GM12878 (cell line): ENCODE data around the gene FBLN5. TPM values are rescaled to one million over a fixed set of nuclear protein-coding genes. Genes with fewer than 3 reads are reported as not detected.

Experiments used
- ATAC-seq: fragments of 200-7000 bp; cut with Tn5 transposase; 3 replicates; pipeline ENCODE4 v1.9.1; 2020; ENCODE audit warnings: mild to moderate bottlenecking, moderate library complexity
- BruUV-seq: library from RNA; stranded (reverse); fragments of 400-500 nt; replicated peaks from 2 replicates; lab custom pipeline; 2021; lab: Mats Ljungman, UMichigan
- CTCF ChIA-PET: fragments of 300-600 bp; sonication (Branson Sonifier 250); formaldehyde crosslinking; extraction: SDS; loops from one replicate; lab custom pipeline; 2021; ENCODE audit warnings: inconsistent platforms; lab: Yijun Ruan, JAX
- POLR2A ChIA-PET: fragments of 350-600 bp; formaldehyde crosslinking; extraction: SDS; loops from one replicate; lab custom pipeline; 2021; ENCODE audit warnings: inconsistent platforms; lab: Charles Lee
- RAD21 ChIA-PET: fragments of 300-600 bp; sonication (Branson Sonifier 250); formaldehyde crosslinking; loops from one replicate; lab custom pipeline; 2023; ENCODE audit warnings: antibody characterized with exemption; ENCODE audit not compliant: unreplicated experiment; lab: Charles Lee
- SMC1A ChIA-PET: fragments of 300-600 bp; sonication (Branson Sonifier 250); formaldehyde crosslinking; loops from one replicate; lab custom pipeline; 2023; ENCODE audit not compliant: unreplicated experiment, uncharacterized antibody; lab: Charles Lee
- DNase-seq: peaks from one replicate; pipeline ENCODE4 v3.0.0-alpha.2; 2011; ENCODE audit warnings: low read depth, low spot score
- FAIRE-seq: peaks from 3 replicates; lab custom pipeline; 2011; peaks lifted over from hg19 to GRCh38; lab: Jason Lieb, UNC
- H2AFZ ChIP-seq: 2 replicates; pipeline ENCODE4 v1.6.0; 2011; ENCODE audit warnings: low read depth, low read length, control low read depth; ENCODE audit not compliant: control insufficient read depth
- H3K27ac ChIP-seq: 2 replicates; pipeline ENCODE4 v1.5.1; 2011; ENCODE audit warnings: control low read depth; ENCODE audit not compliant: control insufficient read depth, insufficient read depth
- H3K27me3 ChIP-seq, 2 experiments: replicated peaks in 1 of 2; 2 replicates each; pipeline versions ENCODE4 v1.6.0 to v1.6.1; 2011; ENCODE audit warnings: low read length in 1 of 2; ENCODE audit not compliant: control insufficient read depth in 2 of 2, insufficient read depth in 2 of 2
- H3K36me3 ChIP-seq, 2 experiments: 2 replicates each; pipeline ENCODE4 v1.5.1; 2011; ENCODE audit warnings: low read length in 1 of 2; ENCODE audit not compliant: control insufficient read depth in 2 of 2, insufficient read depth in 2 of 2
- H3K4me1 ChIP-seq: 2 replicates; pipeline ENCODE4 v1.6.1; 2011; ENCODE audit warnings: mild to moderate bottlenecking, low read length, moderate library complexity, mixed read lengths; ENCODE audit not compliant: control insufficient read depth, insufficient read depth
- H3K4me2 ChIP-seq: 2 replicates; pipeline ENCODE4 v1.6.0; 2011; ENCODE audit warnings: control low read depth; ENCODE audit not compliant: control insufficient read depth, insufficient read depth
- H3K4me3 ChIP-seq: fragments of 200-600 bp; sonication (generic); 2 replicates; pipeline ENCODE4 v1.5.1; 2016
- H3K79me2 ChIP-seq: 2 replicates; pipeline ENCODE4 v1.6.0; 2011; ENCODE audit warnings: low read length; ENCODE audit not compliant: control insufficient read depth, insufficient read depth
- H3K9ac ChIP-seq: 2 replicates; pipeline ENCODE4 v1.8.0; 2011; ENCODE audit warnings: low read length, control low read depth, mixed read lengths; ENCODE audit not compliant: control insufficient read depth, insufficient read depth
- H3K9me3 ChIP-seq: replicated peaks from 3 replicates; pipeline ENCODE4 v1.5.1; 2011; ENCODE audit warnings: mild to moderate bottlenecking, low read length; ENCODE audit not compliant: control insufficient read depth, insufficient read depth
- H4K20me1 ChIP-seq: 2 replicates; pipeline ENCODE4 v1.6.0; 2011; ENCODE audit not compliant: control insufficient read depth, insufficient read depth
- BCL11A ChIP-seq: IDR thresholded peaks from 2 replicates; pipeline ENCODE4 v1.6.1; 2011; ENCODE audit warnings: low read depth, low read length
- DPF2 ChIP-seq: fragments of 450-650 bp; IDR thresholded peaks from 2 replicates; pipeline ENCODE4 v1.6.1; 2017; ENCODE audit warnings: mild to moderate bottlenecking
- JUNB ChIP-seq: IDR thresholded peaks from 2 replicates; pipeline ENCODE4 v1.6.1; 2016; ENCODE audit warnings: antibody characterized with exemption, mild to moderate bottlenecking
- PML ChIP-seq: IDR thresholded peaks from 2 replicates; pipeline ENCODE4 v1.6.1; 2012; ENCODE audit warnings: low read length, inconsistent platforms
- REST ChIP-seq: IDR thresholded peaks from 2 replicates; pipeline ENCODE4 v1.6.1; 2012; ENCODE audit warnings: mild to moderate bottlenecking, low read depth, low read length
- ZBTB40 ChIP-seq: fragments of 450-650 bp; IDR thresholded peaks from 2 replicates; pipeline ENCODE4 v1.6.1; 2016; ENCODE audit warnings: mild to moderate bottlenecking, moderate library complexity, borderline replicate concordance
- ZNF622 ChIP-seq: fragments of 450-650 bp; IDR thresholded peaks from 2 replicates; pipeline ENCODE4 v1.6.1; 2017; ENCODE audit warnings: mild to moderate bottlenecking, inconsistent platforms
- in situ Hi-C: fragments of 300-500 bp; cut with MboI; formaldehyde crosslinking; loops from 9 replicates; pipeline ENCODE4 v1.14.3; 2018; ENCODE audit warnings: mixed read lengths
- intact Hi-C: fragments of 100-400 bp; cut with micrococcal nuclease; formaldehyde crosslinking; loops from one replicate; pipeline ENCODE4 v1.14.2; 2022; ENCODE audit not compliant: unreplicated experiment
- polyA plus RNA-seq, 11 experiments: library from polyadenylated mRNA; depleted of rRNA in 4 of 11; unstranded in 6 of 11; stranded (reverse) in 5 of 11; fragments of >200 nt; fragmentation: Nextera tagmentation in 4 of 11; fragmentation: Illumina TruSeq in 1 of 11; extraction: Ambion mirVana in 4 of 11; extraction: Trizol in 1 of 11; gene quantifications; 1 replicate in 1 of 11; 2 replicates in 10 of 11; pipeline versions ENCODE4 v1.2.1 to v1.2.3, GENCODE V29; 2011 to 2016; ENCODE audit warnings: inconsistent platforms in 2 of 11, missing spikeins in 2 of 11, low read depth in 1 of 11
- total RNA-seq, 4 experiments: library from RNA; depleted of rRNA in 3 of 4; stranded (reverse); fragments of >200 nt in 3 of 4; fragmentation: Illumina TruSeq in 1 of 4; extraction: Trizol in 1 of 4; gene quantifications; 2 replicates each; pipeline versions ENCODE4 v1.2.1 to v1.2.3, GENCODE V29; 2013 to 2021

The FBLN5 gene
- total and polyA plus RNA-seq, 10 of the 15 experiments (the other 5 are each of a cell fraction or from before 2014, with no cell fraction given), result 0.03 to 0.64 (median 0.24) TPM

- TF ChIP-seq JUNB (no peak), BCL11A (no peak), ZBTB40 (no peak), REST (no peak), PML (no peak), DPF2 (no peak), ZNF622 (no peak)
- FAIRE-seq (no peak), DNase-seq (no peak), ATAC-seq (no peak)
- no peak overlapping the region for H3K9ac ChIP-seq
- in situ Hi-C loops, result no loop called here
- ChIA-PET SMC1A (interaction anchor here (0.8 to 2.2 kb wide), 5 partner anchors 10 to 222 kb away, joined by 3 to 9 read pairs (median 4); no protein-coding TSS in a partner anchor), RAD21 (interaction anchor here (0.9 kb wide), 1 partner anchor 21 kb away, joined by 3 read pairs; no protein-coding TSS in a partner anchor), POLR2A (no interaction called here), CTCF (interaction anchor here (0.6 to 2.0 kb wide), 4 partner anchors 10 to 336 kb away, joined by 3 to 6 read pairs (median 4); no protein-coding TSS in a partner anchor)
- no peak overlapping the region for H3K4me2 ChIP-seq
- H3K27ac ChIP-seq, result no peak overlapping the region
- intact Hi-C loops, result no loop called here
- no peaks in the 10 kb centered on the region for H4K20me1 ChIP-seq
- H3K4me1 ChIP-seq, result no peaks in the 10 kb centered on the region
- no peaks in the 10 kb centered on the region for H3K79me2 ChIP-seq
- no peak overlapping the region for H3K4me3 ChIP-seq
- no peaks in the 10 kb centered on the region for H3K9me3 ChIP-seq
- no TSS peak for BruUV-seq
- H2AFZ ChIP-seq, result no peak overlapping the region
- no peaks in the 10 kb centered on the region for H3K27me3 ChIP-seq
- peaks cover 0 to 11% of the 10 kb centered on the region in 2 experiments; a peak in 2 of 4 replicates for H3K36me3 ChIP-seq
Measured at GRCh38 chr14:91975763-91976162, 28.3 kb upstream of the FBLN5 start.
